Measurements from ENCODE around the gene PRPF6. TPM values are rescaled to one million over a fixed set of nuclear protein-coding genes. Genes with fewer than 3 reads are reported as not detected.
A peak's percentile ranks its signal among the peaks of the same experiment; 100 is the strongest.

Gene PRPF6
- total RNA-seq, 1 experiment from 2014 or later, result 103 TPM

DNA sequence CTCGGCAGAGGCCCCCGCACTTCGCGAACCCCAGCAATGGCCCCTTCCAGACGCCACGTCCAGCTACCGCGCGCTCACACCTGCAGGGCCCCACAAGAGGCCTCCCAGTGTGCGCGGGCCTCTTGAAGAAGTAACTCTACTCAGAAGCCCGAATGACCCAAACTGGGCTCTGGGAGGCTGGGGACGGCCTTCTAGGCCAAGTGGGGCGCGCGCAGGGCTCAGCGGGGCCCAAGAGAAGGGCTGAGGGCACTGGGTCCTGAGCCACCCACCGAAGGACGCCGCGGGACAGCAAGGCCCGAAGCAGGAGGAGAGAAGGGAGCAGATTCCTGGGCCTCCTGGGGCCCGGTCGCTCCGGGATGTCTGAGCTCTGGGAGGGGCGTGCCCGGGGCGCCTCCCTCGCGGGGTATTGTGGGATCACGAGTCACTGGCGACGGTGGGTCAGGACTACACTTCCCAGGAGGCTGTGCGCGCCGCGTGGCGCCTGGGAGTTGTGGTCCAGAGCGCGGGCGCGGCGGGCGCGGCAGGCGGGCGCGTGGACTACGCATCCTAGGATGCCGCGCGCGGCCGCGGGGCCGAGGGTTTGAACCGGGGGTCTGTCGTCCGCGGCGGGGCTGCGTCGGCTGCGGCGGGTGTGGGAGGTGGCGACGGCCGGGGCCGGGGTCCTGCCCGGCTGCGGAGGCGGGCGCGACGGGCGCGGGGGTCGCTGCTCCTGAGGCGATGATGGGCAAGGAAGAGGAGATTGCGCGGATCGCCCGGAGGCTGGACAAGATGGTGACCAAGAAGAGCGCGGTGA lies 81.9 kb downstream of the PRPF6 start, which contains the start of gene TCEA2:
Gene TCEA2, plus strand, starts transcription at position 603 of the 793 bp plus-strand sequence. Its CDS starts 115 bp downstream, at position 718.
- no peak for TF ChIP-seq EZH2 (IDR thresholded peaks at IDR 0.05; ENCODE audit: low read depth)
- TF ChIP-seq, protein P1, sequence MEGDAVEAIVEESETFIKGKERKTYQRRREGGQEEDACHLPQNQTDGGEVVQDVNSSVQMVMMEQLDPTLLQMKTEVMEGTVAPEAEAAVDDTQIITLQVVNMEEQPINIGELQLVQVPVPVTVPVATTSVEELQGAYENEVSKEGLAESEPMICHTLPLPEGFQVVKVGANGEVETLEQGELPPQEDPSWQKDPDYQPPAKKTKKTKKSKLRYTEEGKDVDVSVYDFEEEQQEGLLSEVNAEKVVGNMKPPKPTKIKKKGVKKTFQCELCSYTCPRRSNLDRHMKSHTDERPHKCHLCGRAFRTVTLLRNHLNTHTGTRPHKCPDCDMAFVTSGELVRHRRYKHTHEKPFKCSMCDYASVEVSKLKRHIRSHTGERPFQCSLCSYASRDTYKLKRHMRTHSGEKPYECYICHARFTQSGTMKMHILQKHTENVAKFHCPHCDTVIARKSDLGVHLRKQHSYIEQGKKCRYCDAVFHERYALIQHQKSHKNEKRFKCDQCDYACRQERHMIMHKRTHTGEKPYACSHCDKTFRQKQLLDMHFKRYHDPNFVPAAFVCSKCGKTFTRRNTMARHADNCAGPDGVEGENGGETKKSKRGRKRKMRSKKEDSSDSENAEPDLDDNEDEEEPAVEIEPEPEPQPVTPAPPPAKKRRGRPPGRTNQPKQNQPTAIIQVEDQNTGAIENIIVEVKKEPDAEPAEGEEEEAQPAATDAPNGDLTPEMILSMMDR (conservative IDR thresholded peaks at IDR 0.05), result no peak
- Histone ChIP-seq H3F3A (ENCODE audit: insufficient read depth, low read depth) (peaks cover 31% of the 10 kb centered on the region; the same call in 1 of the 2 replicates), H3K9me3 (ENCODE audit: insufficient read depth, low read depth) (no peaks in the 10 kb centered on the region), H3K9me2 (ENCODE audit: insufficient read depth) (no peaks in the 10 kb centered on the region), H3K79me2 (ENCODE audit: low read depth) (peaks cover 19% of the 10 kb centered on the region), H3K27me3 (ENCODE audit: insufficient read depth, low read depth) (no peaks in the 10 kb centered on the region), H3K4me1 (replicated peaks; ENCODE audit: insufficient read depth) (peaks cover 54% of the 10 kb centered on the region), H3K4me3 (peak within 1 kb of the TSS; percentile 90), H2AFZ (peak within 1 kb of the TSS; percentile 85), H4K20me1 (ENCODE audit: insufficient read depth) (peaks cover 5% of the 10 kb centered on the region), H3K4me2 (peak within 1 kb of the TSS; percentile 96), H3K27ac (peak within 1 kb of the TSS; percentile 61), H3K36me3 (ENCODE audit: low read depth) (no peaks in the 10 kb centered on the region)
- intact Hi-C loops (cut with micrococcal nuclease; ENCODE audit: unreplicated experiment), result loop anchor here (1.0 to 10.0 kb wide), 5 partner anchors 16 to 198 kb away; partner anchors contain the start of genes ABHD16B, PRPF6, RGS19 and TPD52L2
- no TSS peak for BruUV-seq (replicated peaks)
- ChIA-PET POLR2A (ENCODE audit: unreplicated experiment) (interaction anchor here (0.6 to 1.0 kb wide), 10 partner anchors 8 to 790 kb away, joined by 3 to 18 read pairs (median 4); partner anchors contain the start of genes ARFGAP1, HELZ2, PPDPF and PRPF6), CTCF (interaction anchor here (1.0 kb wide), 1 partner anchor 82 kb away, joined by 3 read pairs; the partner anchor contains the start of gene PRPF6)
- DNase-seq, result peak; percentile 87 to 97

DNA sequence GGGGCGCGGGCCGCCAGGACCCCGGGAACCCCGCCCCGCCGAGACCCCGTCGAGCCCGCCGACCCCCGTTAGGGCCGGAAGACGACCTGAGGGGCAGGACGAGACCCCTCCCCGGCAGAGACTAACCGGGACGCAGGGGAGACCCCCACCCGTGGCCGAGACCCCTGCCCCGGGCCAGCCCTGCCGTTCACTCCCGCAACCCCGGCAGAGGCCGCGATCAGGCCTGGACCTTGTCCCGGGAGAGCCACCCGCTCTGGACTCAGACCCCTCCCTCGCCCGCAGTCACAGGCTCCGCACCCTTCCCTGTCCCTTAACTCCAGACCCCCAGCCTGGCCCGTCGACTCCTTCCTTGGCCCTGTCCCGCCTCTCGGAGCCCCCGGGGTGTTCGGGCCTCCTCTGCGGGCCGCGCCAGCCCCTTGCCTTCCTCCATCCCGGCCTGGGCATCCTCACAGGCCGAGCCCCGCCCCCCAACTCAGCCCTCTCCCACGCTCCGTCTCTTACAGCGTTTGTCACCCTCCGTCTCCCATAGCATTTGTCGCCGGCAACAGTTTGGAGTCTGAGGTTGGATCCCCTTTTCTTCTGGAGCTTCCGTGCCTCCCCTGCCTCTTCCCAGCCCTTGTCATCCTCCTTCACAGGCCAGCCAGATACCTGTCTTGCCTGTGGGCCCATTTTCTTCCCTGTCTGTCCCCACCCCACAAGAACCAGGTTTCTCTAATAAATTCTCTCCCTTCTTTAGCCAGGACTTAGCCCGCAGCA lies 82.6 kb downstream of the PRPF6 start:
- peak overlapping the region; percentile 61 for H3K27ac ChIP-seq
- H3F3A ChIP-seq (ENCODE audit: insufficient read depth, low read depth), result peaks cover 31% of the 10 kb centered on the region; the same call in 1 of the 2 replicates
- intact Hi-C loops (cut with micrococcal nuclease; ENCODE audit: unreplicated experiment), result loop anchor here (1.0 to 10.0 kb wide), 5 partner anchors 15 to 199 kb away; partner anchors contain the start of genes ABHD16B, PRPF6, RGS19 and TPD52L2
- CTCF ChIA-PET, result interaction anchor here (1.0 kb wide), 1 partner anchor 83 kb away, joined by 3 read pairs; the partner anchor contains the start of gene PRPF6
- BruUV-seq (replicated peaks), result no TSS peak
- peak overlapping the region; percentile 90 for H3K4me3 ChIP-seq
- H4K20me1 ChIP-seq (ENCODE audit: insufficient read depth), result peaks cover 5% of the 10 kb centered on the region
- POLR2A ChIA-PET (ENCODE audit: unreplicated experiment), result interaction anchor here (0.6 to 1.0 kb wide), 8 partner anchors 9 to 791 kb away, joined by 3 to 18 read pairs (median 4); partner anchors contain the start of genes ARFGAP1, HELZ2 and PRPF6
- TF ChIP-seq EZH2 (IDR thresholded peaks at IDR 0.05; ENCODE audit: low read depth), result no peak
- TF ChIP-seq, protein P1 (conservative IDR thresholded peaks at IDR 0.05), result no peak
- H3K4me2 ChIP-seq, result peak overlapping the region; percentile 96
- no peaks in the 10 kb centered on the region for H3K36me3 ChIP-seq (ENCODE audit: low read depth)
- peak overlapping the region; percentile 85 for H2AFZ ChIP-seq
- H3K9me3 ChIP-seq (ENCODE audit: insufficient read depth, low read depth), result no peaks in the 10 kb centered on the region
- H3K79me2 ChIP-seq (ENCODE audit: low read depth), result peaks cover 19% of the 10 kb centered on the region
- no peak for DNase-seq
- H3K9me2 ChIP-seq (ENCODE audit: insufficient read depth), result no peaks in the 10 kb centered on the region
- no peaks in the 10 kb centered on the region for H3K27me3 ChIP-seq (ENCODE audit: insufficient read depth, low read depth)
- H3K4me1 ChIP-seq (replicated peaks; ENCODE audit: insufficient read depth), result peaks cover 47% of the 10 kb centered on the region

All from PC-9 (cell line).